Ishikawa (cell line): Measurements from ENCODE around the gene ZNF592.

Source experiments
- CEBPB ChIP-seq: IDR thresholded peaks from 2 replicates; pipeline ENCODE4 v1.6.1; 2012
- CREB1 ChIP-seq: IDR thresholded peaks from 2 replicates; pipeline ENCODE4 v1.6.1; 2012; ENCODE audit warnings: low read depth
- EGR1 ChIP-seq: IDR thresholded peaks from 2 replicates; pipeline ENCODE4 v1.6.1; 2012
- EP300 ChIP-seq: IDR thresholded peaks from 2 replicates; pipeline ENCODE4 v1.6.1; 2012; ENCODE audit warnings: borderline replicate concordance
- FOXM1 ChIP-seq: IDR thresholded peaks from 2 replicates; pipeline ENCODE4 v1.6.1; 2012; ENCODE audit warnings: low read depth, borderline replicate concordance
- MAX ChIP-seq: IDR thresholded peaks from 2 replicates; pipeline ENCODE4 v1.6.1; 2012
- NFIC ChIP-seq: IDR thresholded peaks from 2 replicates; pipeline ENCODE4 v1.6.1; 2012
- RAD21 ChIP-seq: IDR thresholded peaks from 2 replicates; pipeline ENCODE4 v1.6.1; 2012; ENCODE audit warnings: low read depth
- REST ChIP-seq: IDR thresholded peaks from 2 replicates; pipeline ENCODE4 v1.6.1; 2012; ENCODE audit warnings: low read depth, mild to moderate bottlenecking
- TAF1 ChIP-seq: IDR thresholded peaks from 2 replicates; pipeline ENCODE4 v1.6.1; 2012; ENCODE audit warnings: low read depth, mild to moderate bottlenecking
- TCF12 ChIP-seq: IDR thresholded peaks from 2 replicates; pipeline ENCODE4 v1.6.1; 2012; ENCODE audit warnings: low read depth
- TEAD4 ChIP-seq: IDR thresholded peaks from 2 replicates; pipeline ENCODE4 v1.6.1; 2012
- YY1 ChIP-seq: IDR thresholded peaks from 2 replicates; pipeline ENCODE4 v1.6.1; 2012; ENCODE audit warnings: low read depth
- ZBTB7A ChIP-seq: IDR thresholded peaks from 2 replicates; pipeline ENCODE4 v1.6.1; 2012; ENCODE audit warnings: low read depth
- TF ChIP-seq, protein P1 (sequence below): IDR thresholded peaks from 2 replicates; pipeline ENCODE4 v1.6.1; 2012

Gene ZNF592

GRCh38 chr15:84832448-84833040 is 84.2 kb downstream of the ZNF592 start:
- no peak for TF ChIP-seq FOXM1
- no peak for TF ChIP-seq EGR1
- TF ChIP-seq, protein P1, sequence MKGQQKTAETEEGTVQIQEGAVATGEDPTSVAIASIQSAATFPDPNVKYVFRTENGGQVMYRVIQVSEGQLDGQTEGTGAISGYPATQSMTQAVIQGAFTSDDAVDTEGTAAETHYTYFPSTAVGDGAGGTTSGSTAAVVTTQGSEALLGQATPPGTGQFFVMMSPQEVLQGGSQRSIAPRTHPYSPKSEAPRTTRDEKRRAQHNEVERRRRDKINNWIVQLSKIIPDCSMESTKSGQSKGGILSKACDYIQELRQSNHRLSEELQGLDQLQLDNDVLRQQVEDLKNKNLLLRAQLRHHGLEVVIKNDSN, result no peak
- no peak for TF ChIP-seq YY1
- TF ChIP-seq CEBPB, result no peak
- no peak for TF ChIP-seq TAF1
- TF ChIP-seq NFIC, result no peak
- no peak for TF ChIP-seq CREB1
- no peak for TF ChIP-seq TCF12
- no peak for TF ChIP-seq EP300
- TF ChIP-seq REST, result no peak
- TF ChIP-seq TEAD4, result no peak
- TF ChIP-seq ZBTB7A, result no peak
- no peak for TF ChIP-seq MAX
- TF ChIP-seq RAD21, result no peak

GRCh38 chr15:84833447-84834228 is 85.2 kb downstream of the ZNF592 start:
- TF ChIP-seq TEAD4, result no peak
- no peak for TF ChIP-seq TAF1
- no peak for TF ChIP-seq NFIC
- no peak for TF ChIP-seq ZBTB7A
- TF ChIP-seq MAX, result no peak
- no peak for TF ChIP-seq EP300
- no peak for TF ChIP-seq CREB1
- TF ChIP-seq EGR1, result no peak
- no peak for TF ChIP-seq CEBPB
- TF ChIP-seq FOXM1, result no peak
- TF ChIP-seq REST, result no peak
- TF ChIP-seq, protein P1, result no peak
- no peak for TF ChIP-seq RAD21
- no peak for TF ChIP-seq YY1
- TF ChIP-seq TCF12, result no peak

DNA sequence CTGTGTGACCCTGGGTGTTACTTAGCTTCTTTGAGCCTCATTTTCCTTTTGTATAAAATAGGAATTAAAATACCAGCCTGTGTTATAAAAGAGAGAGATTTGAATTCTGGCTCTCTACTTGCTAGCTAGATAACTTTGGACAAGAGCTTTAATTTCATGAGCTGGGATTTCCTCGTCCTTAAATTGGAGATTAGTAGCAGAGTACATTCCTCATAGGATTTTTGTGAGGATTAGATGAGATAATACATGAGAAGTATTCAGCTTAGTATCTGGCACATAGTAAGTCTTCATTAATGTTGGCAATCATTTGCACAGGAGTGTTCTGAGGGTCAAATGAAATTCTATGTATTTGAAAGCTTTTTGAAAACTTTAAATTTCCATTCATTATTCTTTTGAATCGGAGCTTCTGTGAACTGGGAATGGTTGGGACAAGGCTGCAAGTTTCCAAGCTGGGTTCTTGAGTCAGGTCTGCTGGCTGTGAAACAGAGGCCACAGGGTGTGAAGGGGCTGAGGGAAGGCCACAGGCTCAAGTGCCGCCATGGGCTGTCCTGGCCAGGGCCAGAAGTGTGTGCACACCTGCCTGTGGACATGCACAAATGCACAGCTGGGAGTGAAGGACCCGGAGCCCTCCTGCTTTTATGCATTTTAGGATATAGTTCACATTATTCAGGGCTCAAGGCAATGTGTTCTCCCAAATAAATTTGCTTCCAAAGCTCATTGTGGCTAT is 86.0 kb downstream of the ZNF592 start:
- TF ChIP-seq MAX (no peak), EGR1 (no peak), TAF1 (no peak), TCF12 (no peak), YY1 (no peak), TEAD4 (no peak), RAD21 (no peak), REST (no peak), CEBPB (no peak), FOXM1 (no peak), CREB1 (no peak), NFIC (no peak), ZBTB7A (no peak), EP300 (no peak)
- TF ChIP-seq, protein P1, result no peak
